Measurements from ENCODE around the gene LNP1. TPM values are rescaled to one million over a fixed set of nuclear protein-coding genes. Genes with fewer than 3 reads are reported as not detected.

The LNP1 gene
- 5.7 and 9.9 TPM in 2 replicates for polyA plus RNA-seq

DNA sequence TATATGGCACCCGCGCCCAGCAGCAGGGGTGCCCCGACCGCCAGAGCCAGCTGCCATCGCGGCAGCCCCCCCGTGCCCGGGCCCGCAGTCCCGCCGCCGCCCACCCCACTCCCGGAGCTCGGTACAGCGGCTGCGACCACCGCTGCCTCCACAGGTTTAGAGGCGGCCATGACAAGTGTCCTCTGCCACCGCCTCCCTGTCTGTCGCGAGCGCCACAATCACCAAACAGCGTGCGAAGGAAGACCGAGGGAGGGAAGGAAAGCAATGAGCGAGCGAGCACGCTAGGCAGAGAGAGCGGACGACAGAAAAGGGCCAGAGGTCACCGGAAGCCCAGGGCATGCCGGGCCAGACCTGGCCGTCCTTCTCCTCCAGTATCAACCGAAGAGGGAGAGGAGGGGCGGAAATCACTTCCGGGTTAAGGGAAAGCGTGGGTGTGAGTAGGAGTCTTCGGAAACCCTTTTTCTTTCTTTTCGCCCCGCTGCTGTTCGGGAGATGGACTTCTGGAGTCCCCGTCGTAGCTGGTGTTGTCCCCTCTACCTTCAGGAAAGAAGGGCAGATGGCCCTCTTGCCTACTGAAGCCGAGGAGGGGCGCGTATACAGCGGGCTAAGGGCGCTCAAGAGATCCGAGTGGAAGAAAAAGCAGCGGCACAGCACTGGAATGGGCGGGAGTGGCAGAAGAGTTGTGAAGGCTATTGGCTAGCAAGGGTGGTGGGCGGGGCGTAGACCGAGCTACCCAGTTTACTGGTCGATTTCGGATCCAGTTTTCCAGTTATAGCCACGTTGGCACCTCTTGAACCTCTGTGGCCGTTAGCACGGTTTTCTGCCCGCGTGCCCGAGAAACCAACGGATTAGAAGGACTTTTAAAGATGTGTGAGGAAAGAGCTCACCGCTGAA, at the start of gene LNP1, which contains the start of gene TOMM70:
Gene LNP1 (plus strand): TSS at position 760 of the 894 bp plus-strand sequence. CDS start 28,191 bp downstream, outside the sequence.
Gene TOMM70 (minus strand): TSS at position 310 of the 894 bp plus-strand sequence. CDS start 140 bp downstream, at position 170.

DNA sequence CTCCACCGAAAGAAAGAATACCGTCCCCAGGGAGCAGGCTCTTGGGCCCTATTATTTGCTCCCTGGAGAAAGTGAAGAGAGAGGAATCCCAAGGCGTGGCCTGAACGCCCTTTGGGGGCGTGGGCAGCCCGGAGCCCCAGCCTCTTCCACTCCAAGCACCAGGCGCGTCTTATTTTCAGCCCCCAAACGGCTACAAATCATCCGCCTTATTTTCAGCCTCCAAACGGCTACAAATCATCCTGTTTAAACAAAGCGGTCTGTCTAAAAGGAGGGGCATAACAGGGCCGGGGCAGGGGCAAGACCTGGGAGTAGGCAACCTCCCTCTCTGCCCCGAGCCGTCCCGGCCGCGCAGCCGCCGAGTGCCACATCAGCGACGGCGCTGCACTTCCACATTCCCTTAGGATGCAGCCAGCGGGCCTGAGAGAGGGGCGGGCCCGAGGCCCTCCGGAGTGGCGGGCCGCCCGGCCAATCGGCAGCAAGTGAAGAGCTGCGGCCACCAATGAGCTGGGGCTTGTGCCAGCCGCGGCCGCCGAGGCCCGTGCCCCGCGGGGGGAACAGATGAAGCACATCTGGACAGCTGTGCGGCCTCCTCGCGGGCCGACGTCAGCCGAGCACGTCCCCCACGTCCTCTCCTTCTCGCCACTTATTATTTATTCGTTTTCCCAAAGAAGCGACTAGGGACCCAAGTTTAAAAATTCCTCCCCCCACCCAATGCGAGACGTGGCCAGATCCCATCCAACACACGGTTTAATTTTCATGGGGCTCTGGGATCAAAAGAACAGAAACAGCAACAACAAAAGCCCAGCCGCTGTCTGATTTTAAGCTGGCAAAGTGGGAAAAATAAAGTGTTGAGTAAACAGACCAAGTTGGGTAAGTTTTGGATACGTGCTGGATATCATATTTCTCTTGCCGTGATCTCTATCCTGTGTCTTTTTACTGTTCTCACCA, 91.0 kb downstream of the LNP1 start, which contains the start of gene TMEM45A:
Gene TMEM45A (plus strand): TSS at position 561 of the 948 bp plus-strand sequence. CDS start 62,593 bp downstream, outside the sequence.

Other genes starting within 250 kb of the LNP1 start
- gene TBC1D23, start 140.5 kb upstream of the LNP1 start, polyA plus RNA-seq, result 34.0 and 42.0 TPM in 2 replicates
- gene NIT2, start 66.8 kb upstream of the LNP1 start, polyA plus RNA-seq, result 47.2 and 73.1 TPM in 2 replicates
- gene TOMM70, start 450 bp upstream of the LNP1 start, polyA plus RNA-seq, result 27.9 and 41.9 TPM in 2 replicates
- 0.12 and 0.13 TPM in 2 replicates for gene TMEM45A, start 91.1 kb downstream of the LNP1 start, polyA plus RNA-seq
- gene ADGRG7, start 208.1 kb downstream of the LNP1 start, polyA plus RNA-seq, result not detected in 2 replicates